Esophagus mucosa (tissue), 1 donor: Measurements from ENCODE around the gene JOSD2. TPM values are rescaled to one million over a fixed set of nuclear protein-coding genes. Genes with fewer than 3 reads are reported as not detected.
A peak's percentile ranks its signal among the peaks of the same experiment; 100 is the strongest.

Experiments used
- ATAC-seq: fragments of 200-7000 bp; cut with Tn5 transposase; one replicate; pipeline ENCODE4 v1.9.1; 2020
- total RNA-seq: library from RNA; stranded (reverse); gene quantifications from one replicate; pipeline ENCODE4 v1.2.4, GENCODE V29; 2023
- donor health status: DM: yes; HTN: yes; CAD: no.

Gene JOSD2
- total RNA-seq = 38.4 TPM

- ATAC-seq = peak; percentile 91
Observed at GRCh38 chr19:50511069-50511822, at the start of gene JOSD2. TSS of gene JOSD2 (minus strand) at chr19:50511191. CDS start at chr19:50510431, 760 bp downstream.

- ATAC-seq = no peak
Observed at GRCh38 chr19:50559636-50560035, 48.6 kb upstream of the JOSD2 start.

- ATAC-seq = no peak
Observed at GRCh38 chr19:50558449-50558848, 47.5 kb upstream of the JOSD2 start.

GRCh38 chr19:50558039-50558438, 47.0 kb upstream of the JOSD2 start:
- no peak for ATAC-seq

- ATAC-seq = no peak
Observed at GRCh38 chr19:50557009-50557613, 46.1 kb upstream of the JOSD2 start.

- ATAC-seq = peak; percentile 31
Observed at GRCh38 chr19:50556282-50557008, 45.5 kb upstream of the JOSD2 start.

GRCh38 chr19:50555450-50556281, 44.7 kb upstream of the JOSD2 start:
- no peak for ATAC-seq

- no peak for ATAC-seq
Observed at GRCh38 chr19:50555033-50555432, 44.0 kb upstream of the JOSD2 start.

GRCh38 chr19:50554212-50554611, 43.2 kb upstream of the JOSD2 start:
- no peak for ATAC-seq

- ATAC-seq = no peak
Observed at GRCh38 chr19:50553134-50553703, 42.2 kb upstream of the JOSD2 start.

- no peak for ATAC-seq
Observed at GRCh38 chr19:50552540-50552939, 41.5 kb upstream of the JOSD2 start.

- no peak for ATAC-seq
Observed at GRCh38 chr19:50551715-50552187, 40.8 kb upstream of the JOSD2 start.

- no peak for ATAC-seq
Observed at GRCh38 chr19:50551034-50551714, 40.2 kb upstream of the JOSD2 start.

- no peak for ATAC-seq
Observed at GRCh38 chr19:50550594-50550966, 39.6 kb upstream of the JOSD2 start.

GRCh38 chr19:50549927-50550593, 39.1 kb upstream of the JOSD2 start:
- ATAC-seq = no peak

- ATAC-seq = no peak
Observed at GRCh38 chr19:50549059-50549926, 38.3 kb upstream of the JOSD2 start.

GRCh38 chr19:50548191-50549058, 37.4 kb upstream of the JOSD2 start:
- no peak for ATAC-seq

GRCh38 chr19:50547385-50548190, 36.6 kb upstream of the JOSD2 start:
- no peak for ATAC-seq
